Upper lobe of left lung (tissue), 6 donors: ENCODE results near the gene MUC6. TPM values are rescaled to one million over a fixed set of nuclear protein-coding genes. Genes with fewer than 3 reads are reported as not detected.
A peak's percentile ranks its signal among the peaks of the same experiment; 100 is the strongest.

Source experiments
- ATAC-seq, 2 donors: fragments of 200-7000 bp; cut with Tn5 transposase; one replicate each; pipeline ENCODE4 v1.9.1; 2022; ENCODE audit warnings: mild to moderate bottlenecking in 2 of 2, moderate library complexity in 2 of 2; ENCODE audit not compliant: low FRiP score in 2 of 2
- DNase-seq, 2 donors: peaks; one replicate each; pipeline ENCODE4 v3.0.0-alpha.2; 2019 to 2020
- H3K27ac ChIP-seq, 4 donors: fragments of 200-600 bp; sonication (generic); one replicate each; pipeline ENCODE4 v1.5.1; 2016 to 2019
- H3K27me3 ChIP-seq, 4 donors: fragments of 200-600 bp; sonication (generic); one replicate each; pipeline ENCODE4 v1.5.1; 2017 to 2019
- H3K36me3 ChIP-seq, 4 donors: fragments of 200-600 bp; sonication (generic); one replicate each; pipeline ENCODE4 v1.5.1; 2016 to 2019
- H3K4me1 ChIP-seq, 4 donors: fragments of 200-600 bp; sonication (generic); one replicate each; pipeline ENCODE4 v1.5.1; 2018 to 2019
- H3K4me3 ChIP-seq, 4 donors: fragments of 200-600 bp; sonication (generic); one replicate each; pipeline ENCODE4 v1.5.1; 2017 to 2019; ENCODE audit warnings: mild to moderate bottlenecking in 2 of 4, moderate library complexity in 1 of 4
- H3K9me3 ChIP-seq, 4 donors: fragments of 200-600 bp; sonication (generic); one replicate each; pipeline ENCODE4 v1.5.1; 2018 to 2019
- EP300 ChIP-seq, 4 donors: sonication (generic); formaldehyde crosslinking; IDR thresholded peaks; one replicate each; pipeline ENCODE4 v1.5.1; 2017; ENCODE audit warnings: antibody characterized with exemption in 4 of 4, control low read depth in 2 of 4
- POLR2A ChIP-seq, 4 donors: fragments of 450-650 bp; IDR thresholded peaks; one replicate each; pipeline ENCODE4 v1.5.1; 2016 to 2017; ENCODE audit warnings: antibody characterized with exemption in 4 of 4, mild to moderate bottlenecking in 2 of 4
- POLR2AphosphoS5 ChIP-seq, 2 donors: sonication (generic); formaldehyde crosslinking; IDR thresholded peaks; one replicate each; pipeline ENCODE4 v1.5.1; 2017; ENCODE audit warnings: antibody characterized with exemption in 2 of 2
- WGBS, 2 donors: methylation state at CpG; one replicate each; pipeline ENCODE4 v1.1.5; 2017 to 2018; 5-methylcytosine and 5-hydroxymethylcytosine counted together
- total RNA-seq, 6 donors: library from RNA; depleted of rRNA in 4 of 6; stranded (reverse); fragments of >200 nt in 4 of 6; gene quantifications; one replicate each; pipeline versions ENCODE4 v1.1.0 to v1.2.1, GENCODE V29; 2016 to 2021
- TF ChIP-seq, protein P1 (sequence below), 6 experiments: fragments of 450-650 bp in 4 of 6; fragments of 200-600 bp in 2 of 6; sonication (generic) in 2 of 6; IDR thresholded peaks; one replicate each; pipeline ENCODE4 v1.5.1; 2016 to 2019; ENCODE audit warnings: antibody characterized with exemption in 6 of 6
- donor health status: DM: no; HTN: no; CAD: no; lungs with moderate emphysema.
- donor health status: DM: no; HTN: yes; CAD: no; lungs with severe emphysema.

MUC6 gene
- total RNA-seq, 6 donors from 2014 or later, result 0.06 to 4.2 (median 0.51) TPM; not detected in 3

DNA sequence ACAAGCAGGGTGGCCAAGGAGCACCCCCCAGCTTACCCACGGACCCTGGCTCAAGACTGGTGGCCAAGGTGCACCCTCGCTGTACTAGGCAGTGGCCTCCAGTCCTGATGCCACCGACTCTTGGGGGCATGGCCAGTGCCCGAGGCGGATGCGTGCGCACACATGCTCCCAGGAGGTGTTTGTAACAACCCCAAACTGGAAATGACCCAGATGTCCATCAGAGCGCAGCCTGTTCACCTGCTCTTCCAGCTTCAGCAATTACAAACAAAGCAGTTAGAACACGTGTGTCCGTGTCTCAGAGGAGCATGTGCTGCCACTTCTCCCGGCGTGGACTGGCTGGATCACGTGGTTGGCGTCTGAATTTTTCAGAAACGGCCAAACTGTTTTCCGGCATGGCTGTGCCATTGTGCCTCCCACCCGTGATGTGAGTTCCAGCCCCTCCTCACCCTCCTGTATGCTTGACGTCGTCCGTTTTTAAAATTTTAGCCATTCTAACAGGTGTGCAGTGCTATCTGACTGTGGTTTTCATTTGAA, 7.1 kb upstream of the MUC6 start:
- TF ChIP-seq POLR2A (IDR thresholded peaks at IDR 0.05) (no peak), POLR2AphosphoS5 (IDR thresholded peaks at IDR 0.05) (no peak), EP300 (IDR thresholded peaks at IDR 0.05) (no peak)
- TF ChIP-seq, protein P1, sequence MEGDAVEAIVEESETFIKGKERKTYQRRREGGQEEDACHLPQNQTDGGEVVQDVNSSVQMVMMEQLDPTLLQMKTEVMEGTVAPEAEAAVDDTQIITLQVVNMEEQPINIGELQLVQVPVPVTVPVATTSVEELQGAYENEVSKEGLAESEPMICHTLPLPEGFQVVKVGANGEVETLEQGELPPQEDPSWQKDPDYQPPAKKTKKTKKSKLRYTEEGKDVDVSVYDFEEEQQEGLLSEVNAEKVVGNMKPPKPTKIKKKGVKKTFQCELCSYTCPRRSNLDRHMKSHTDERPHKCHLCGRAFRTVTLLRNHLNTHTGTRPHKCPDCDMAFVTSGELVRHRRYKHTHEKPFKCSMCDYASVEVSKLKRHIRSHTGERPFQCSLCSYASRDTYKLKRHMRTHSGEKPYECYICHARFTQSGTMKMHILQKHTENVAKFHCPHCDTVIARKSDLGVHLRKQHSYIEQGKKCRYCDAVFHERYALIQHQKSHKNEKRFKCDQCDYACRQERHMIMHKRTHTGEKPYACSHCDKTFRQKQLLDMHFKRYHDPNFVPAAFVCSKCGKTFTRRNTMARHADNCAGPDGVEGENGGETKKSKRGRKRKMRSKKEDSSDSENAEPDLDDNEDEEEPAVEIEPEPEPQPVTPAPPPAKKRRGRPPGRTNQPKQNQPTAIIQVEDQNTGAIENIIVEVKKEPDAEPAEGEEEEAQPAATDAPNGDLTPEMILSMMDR (IDR thresholded peaks at IDR 0.05), result no peak
- Histone ChIP-seq H3K9me3 (no peaks in the 10 kb centered on the region), H3K4me1 (peaks cover 0 to 8% (median 2%) of the 10 kb centered on the region in 4 donors), H3K27me3 (no peaks in the 10 kb centered on the region), H3K36me3 (no peaks in the 10 kb centered on the region), H3K27ac (no peak overlapping the region), H3K4me3 (no peak overlapping the region)
- no peak for ATAC-seq
- 87 to 89% methylated on average over 20 of the region's 20 CpGs for WGBS, 2 donors
- peak in 1 of 2 donors; percentile 64 for DNase-seq

DNA sequence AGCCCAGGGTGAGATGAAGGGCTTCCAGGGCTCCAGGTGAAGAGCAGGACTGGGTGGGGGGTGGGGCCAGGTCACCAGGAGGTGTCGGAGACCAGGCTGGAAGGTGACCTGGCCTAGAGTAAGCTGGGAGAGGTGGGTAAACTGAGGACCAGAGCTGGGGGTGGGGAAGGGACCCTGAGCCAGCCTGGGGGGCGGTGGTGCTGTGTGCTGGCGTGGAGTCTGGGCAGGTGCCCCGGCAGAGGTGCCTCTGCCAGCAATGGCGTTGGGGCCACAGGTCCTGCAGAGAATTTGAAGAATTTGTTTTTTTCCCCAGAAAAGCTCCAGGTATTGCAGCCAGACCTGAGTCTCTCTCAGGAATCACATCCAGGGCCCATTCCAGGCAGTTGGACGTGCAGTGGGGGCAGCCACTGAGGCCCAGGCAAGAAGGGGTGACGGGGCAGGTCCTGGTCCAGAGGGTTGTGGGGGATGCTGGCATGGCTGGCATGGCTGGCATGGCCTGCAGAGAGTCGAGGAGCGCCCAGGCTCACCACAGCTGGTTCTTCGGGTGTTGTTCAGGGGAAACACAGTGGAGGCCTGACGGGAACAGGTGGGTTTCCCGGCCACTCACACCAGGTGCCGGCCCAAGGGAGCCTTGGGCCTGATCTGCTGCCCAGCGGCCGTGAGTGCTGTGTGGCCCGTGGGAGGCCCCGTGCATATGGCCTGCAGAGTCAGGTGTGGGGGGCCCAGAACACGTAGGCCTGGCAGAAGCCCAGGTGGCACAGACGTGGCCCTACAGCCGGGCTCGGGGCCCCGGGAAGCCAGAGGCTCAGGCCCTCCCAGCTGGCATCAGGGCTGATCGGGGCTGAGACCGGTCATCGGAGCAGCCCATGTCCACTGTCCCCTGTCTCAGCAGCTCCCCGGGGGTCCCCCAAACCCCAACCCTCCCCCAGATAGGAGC, 6.4 kb upstream of the MUC6 start:
- no peak for ATAC-seq

DNA sequence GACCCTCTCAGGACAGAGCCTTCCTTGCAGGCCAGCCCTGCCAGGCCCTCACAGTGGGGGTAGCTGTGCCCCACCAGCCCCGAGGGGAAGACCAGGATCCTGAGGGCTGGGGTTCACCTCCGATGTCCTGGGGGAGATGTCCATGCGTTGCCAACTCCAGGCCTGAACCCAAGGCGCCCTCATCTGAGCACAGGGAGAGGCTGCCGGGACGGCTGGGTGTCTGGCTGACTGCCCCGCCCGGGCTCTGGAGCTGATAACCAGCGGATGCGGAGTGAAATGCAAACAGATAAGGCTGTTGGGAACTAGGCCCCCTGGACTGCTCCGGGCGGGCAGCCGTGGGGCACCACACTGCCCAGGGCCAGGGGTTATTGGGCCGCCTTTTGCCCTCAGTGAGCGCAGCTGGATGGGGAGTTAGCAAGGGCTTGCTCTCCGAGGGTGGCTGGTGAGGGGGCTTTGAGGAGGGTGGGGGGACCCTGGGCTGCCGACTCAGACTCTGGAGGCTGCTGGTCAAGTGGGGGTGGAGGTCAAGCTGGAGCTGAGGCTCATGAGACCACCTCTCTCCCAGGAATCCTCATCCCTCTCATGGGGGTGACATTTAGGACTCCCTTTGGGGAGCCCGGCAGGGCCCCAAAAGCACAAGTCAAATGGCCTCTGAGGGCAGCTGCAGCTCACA, 5.6 kb upstream of the MUC6 start:
- no peaks in the 10 kb centered on the region for H3K27me3 ChIP-seq
- H3K4me3 ChIP-seq, result no peak overlapping the region
- WGBS, 2 donors, result 54 to 56% methylated on average over 11 to 18 of the region's 18 CpGs
- ATAC-seq (no peak), DNase-seq (peak in 1 of 2 donors; percentile 70)
- H3K27ac ChIP-seq, result peak overlapping the region in 1 of 4 donors; percentile 75
- H3K36me3 ChIP-seq, result no peaks in the 10 kb centered on the region
- TF ChIP-seq, protein P1 (IDR thresholded peaks at IDR 0.05), result no peak
- TF ChIP-seq POLR2A (IDR thresholded peaks at IDR 0.05) (no peak), POLR2AphosphoS5 (IDR thresholded peaks at IDR 0.05) (no peak), EP300 (IDR thresholded peaks at IDR 0.05) (no peak)
- peaks cover 0 to 8% (median 2%) of the 10 kb centered on the region in 4 donors for H3K4me1 ChIP-seq
- no peaks in the 10 kb centered on the region for H3K9me3 ChIP-seq

More for the DNA sequence above, 6.4 kb upstream of the MUC6 start:
- WGBS, 2 donors, result 90 to 92% methylated on average over 2 to 23 of the region's 26 CpGs
- TF ChIP-seq EP300 (IDR thresholded peaks at IDR 0.05), result no peak
- no peak for TF ChIP-seq POLR2AphosphoS5 (IDR thresholded peaks at IDR 0.05)
- TF ChIP-seq, protein P1 (IDR thresholded peaks at IDR 0.05), result no peak
- TF ChIP-seq POLR2A (IDR thresholded peaks at IDR 0.05), result no peak
- Histone ChIP-seq H3K36me3 (no peaks in the 10 kb centered on the region), H3K4me3 (no peak overlapping the region), H3K4me1 (peaks cover 0 to 8% (median 2%) of the 10 kb centered on the region in 4 donors), H3K27me3 (no peaks in the 10 kb centered on the region), H3K9me3 (no peaks in the 10 kb centered on the region), H3K27ac (no peak overlapping the region)
- DNase-seq, result peak in 1 of 2 donors; percentile 72

DNA sequence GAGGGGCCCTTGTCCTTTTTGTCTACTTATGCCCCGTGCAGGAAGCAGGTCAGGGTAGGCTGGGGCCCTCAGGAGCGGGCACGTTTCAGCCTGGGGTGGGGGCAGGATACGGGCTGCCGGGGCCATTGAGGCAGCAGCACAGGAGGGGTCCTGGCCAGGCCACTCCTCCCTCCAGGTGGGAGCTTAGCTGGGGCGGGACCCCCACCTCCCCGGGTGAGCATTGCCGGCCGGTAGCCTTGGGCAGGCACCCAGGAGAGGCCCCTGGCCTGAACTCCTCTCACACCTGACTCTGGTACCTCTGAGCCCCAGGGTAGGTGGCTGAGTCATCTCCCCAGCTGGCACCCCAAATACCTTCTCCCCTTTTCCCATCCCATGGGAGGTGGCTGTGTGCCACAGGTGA, 5.0 kb upstream of the MUC6 start:
- no peak overlapping the region for H3K4me3 ChIP-seq
- peak overlapping the region in 1 of 4 donors; percentile 75 for H3K27ac ChIP-seq
- TF ChIP-seq, protein P1 (IDR thresholded peaks at IDR 0.05), result no peak
- TF ChIP-seq POLR2A (IDR thresholded peaks at IDR 0.05), result no peak
- no peak for TF ChIP-seq EP300 (IDR thresholded peaks at IDR 0.05)
- no peak for TF ChIP-seq POLR2AphosphoS5 (IDR thresholded peaks at IDR 0.05)
- H3K4me1 ChIP-seq, result peaks cover 0 to 8% (median 2%) of the 10 kb centered on the region in 4 donors
- ATAC-seq (no peak), DNase-seq (peak in 1 of 2 donors; percentile 56)
- WGBS, 2 donors, result 57 to 60% methylated on average over 1 to 4 of the region's 9 CpGs
- peaks cover 0 to 4% (median 0%) of the 10 kb centered on the region in 4 donors for H3K27me3 ChIP-seq
- no peaks in the 10 kb centered on the region for H3K9me3 ChIP-seq
- no peaks in the 10 kb centered on the region for H3K36me3 ChIP-seq
